H1 (cell line): ENCODE data around the gene PFDN1. TPM values are rescaled to one million over a fixed set of nuclear protein-coding genes. Genes with fewer than 3 reads are reported as not detected.

Source experiments
- CTCF ChIA-PET: fragments of 300-600 bp; sonication (Branson Sonifier 250); formaldehyde crosslinking; loops from one replicate; lab custom pipeline; 2021; ENCODE audit not compliant: partially characterized antibody; lab: Charles Lee
- POLR2A ChIA-PET: fragments of 300-600 bp; sonication (Branson Sonifier 250); formaldehyde crosslinking; loops from one replicate; lab custom pipeline; 2021; ENCODE audit warnings: inconsistent platforms; ENCODE audit not compliant: partially characterized antibody; lab: Charles Lee
- DNase-seq, 2 experiments: peaks; one replicate each; pipeline versions ENCODE4 v3.0.0 to v3.0.0-alpha.2; 2010 to 2022; ENCODE audit warnings: low spot score in 2 of 2, low read depth in 1 of 2, mixed read lengths in 1 of 2
- FAIRE-seq: peaks from 2 replicates; lab custom pipeline; 2011; peaks lifted over from hg19 to GRCh38; lab: Jason Lieb, UNC
- H2AFZ ChIP-seq: 2 replicates; pipeline ENCODE4 v1.8.1; 2012; ENCODE audit warnings: low read length, inconsistent platforms
- H2AK5ac ChIP-seq: 2 replicates; pipeline ENCODE4 v1.6.1; 2013; ENCODE audit warnings: low read depth, low read length
- H2BK120ac ChIP-seq: replicated peaks from 2 replicates; pipeline ENCODE3; 2013; ENCODE audit warnings: low read depth, low read length, inconsistent platforms
- H2BK12ac ChIP-seq: 2 replicates; pipeline ENCODE4 v1.6.1; 2013; ENCODE audit warnings: low read depth, low read length
- H2BK15ac ChIP-seq: 2 replicates; pipeline ENCODE4 v1.6.1; 2013; ENCODE audit warnings: low read length
- H2BK20ac ChIP-seq: 2 replicates; pipeline ENCODE4 v1.6.1; 2013; ENCODE audit warnings: low read length
- H2BK5ac ChIP-seq: 2 replicates; pipeline ENCODE4 v1.6.1; 2013; ENCODE audit warnings: low read depth, low read length
- H3K14ac ChIP-seq: 2 replicates; pipeline ENCODE4 v1.6.1; 2013; ENCODE audit warnings: inconsistent platforms; ENCODE audit not compliant: insufficient read length
- H3K18ac ChIP-seq: 2 replicates; pipeline ENCODE4 v1.6.1; 2013; ENCODE audit warnings: low read length; ENCODE audit errors: extremely low read depth
- H3K23ac ChIP-seq: 2 replicates; pipeline ENCODE4 v1.6.1; 2013; ENCODE audit warnings: inconsistent platforms; ENCODE audit not compliant: insufficient read length
- H3K23me2 ChIP-seq: 2 replicates; pipeline ENCODE4 v1.6.1; 2013; ENCODE audit warnings: low read depth, low read length
- H3K27ac ChIP-seq: 2 replicates; pipeline ENCODE4 v1.6.1; 2011; ENCODE audit warnings: low read depth, low read length, inconsistent platforms
- H3K27me3 ChIP-seq, 4 experiments: replicated peaks in 1 of 4; 1 replicate in 1 of 4; 2 replicates in 3 of 4; pipeline versions ENCODE4 v1.6.1 to v1.8.1; 2011 to 2013; ENCODE audit warnings: low read length in 3 of 4, mild to moderate bottlenecking in 3 of 4, inconsistent platforms in 2 of 4, mixed read lengths in 2 of 4, moderate library complexity in 1 of 4; ENCODE audit not compliant: control insufficient read depth in 3 of 4, insufficient read depth in 3 of 4; ENCODE audit errors: extremely low read depth in 1 of 4
- H3K36me3 ChIP-seq, 4 experiments: 2 replicates each; pipeline versions ENCODE4 v1.6.1 to v1.8.1; 2011 to 2013; ENCODE audit warnings: mild to moderate bottlenecking in 4 of 4, low read length in 3 of 4, moderate library complexity in 2 of 4, control low read depth in 1 of 4, inconsistent platforms in 1 of 4; ENCODE audit not compliant: insufficient read depth in 4 of 4, control insufficient read depth in 2 of 4
- H3K4ac ChIP-seq: replicated peaks from 2 replicates; pipeline ENCODE3; 2013; ENCODE audit warnings: low read length, low read depth, mixed read lengths, inconsistent platforms; ENCODE audit not compliant: insufficient read length
- H3K4me1 ChIP-seq, 4 experiments: replicated peaks in 1 of 4; 1 replicate in 1 of 4; 2 replicates in 3 of 4; pipeline versions ENCODE4 v1.6.1 to v1.8.1; 2011 to 2013; ENCODE audit warnings: low read length in 3 of 4, inconsistent platforms in 2 of 4, mixed read lengths in 1 of 4; ENCODE audit not compliant: insufficient read depth in 4 of 4, control insufficient read depth in 3 of 4
- H3K4me2 ChIP-seq, 2 experiments: 2 replicates each; pipeline versions ENCODE4 v1.6.1 to v1.8.1; 2011 to 2013; ENCODE audit warnings: low read depth in 2 of 2, low read length in 2 of 2, control low read depth in 1 of 2, inconsistent platforms in 1 of 2, mild to moderate bottlenecking in 1 of 2; ENCODE audit not compliant: insufficient read depth in 1 of 2
- H3K4me3 ChIP-seq, 4 experiments: fragments of 200-600, 300-600 bp in 1 of 4; sonication (generic), shearing (Covaris generic), sonication (Bioruptor Twin) in 1 of 4; 2 replicates each; pipeline versions ENCODE4 v1.5.1 to v1.8.1; 2011 to 2016; ENCODE audit warnings: low read length in 4 of 4, low read depth in 3 of 4, control low read depth in 2 of 4, inconsistent platforms in 2 of 4, mild to moderate bottlenecking in 2 of 4, mixed read lengths in 1 of 4, moderate library complexity in 1 of 4; ENCODE audit not compliant: insufficient read depth in 2 of 4; ENCODE audit errors: extremely low read depth in 1 of 4
- H3K56ac ChIP-seq: replicated peaks from 2 replicates; pipeline ENCODE3; 2013; ENCODE audit warnings: low read depth, mild to moderate bottlenecking, mixed read lengths, low read length, inconsistent platforms; ENCODE audit not compliant: insufficient read length
- H3K79me1 ChIP-seq: 2 replicates; pipeline ENCODE4 v1.6.1; 2013; ENCODE audit warnings: low read depth, low read length, control low read depth
- H3K79me2 ChIP-seq, 2 experiments: 2 replicates each; pipeline versions ENCODE4 v1.6.1 to v1.8.1; 2012 to 2013; ENCODE audit warnings: low read length in 2 of 2, mild to moderate bottlenecking in 2 of 2, inconsistent platforms in 1 of 2; ENCODE audit not compliant: insufficient read depth in 2 of 2, control insufficient read depth in 1 of 2
- H3K9ac ChIP-seq, 4 experiments: replicated peaks in 1 of 4; 1 replicate in 1 of 4; 2 replicates in 3 of 4; pipeline versions ENCODE4 v1.6.1 to v1.8.1; 2011 to 2013; ENCODE audit warnings: low read depth in 3 of 4, low read length in 3 of 4, control low read depth in 2 of 4, mild to moderate bottlenecking in 2 of 4, moderate library complexity in 2 of 4, inconsistent platforms in 1 of 4; ENCODE audit errors: extremely low read depth in 1 of 4
- H3K9me3 ChIP-seq, 2 experiments: 2 replicates each; pipeline versions ENCODE4 v1.6.1 to v1.8.1; 2012 to 2013; ENCODE audit warnings: mild to moderate bottlenecking in 2 of 2, moderate library complexity in 2 of 2, control low read depth in 1 of 2, inconsistent platforms in 1 of 2, low read depth in 1 of 2, low read length in 1 of 2, mixed read lengths in 1 of 2; ENCODE audit not compliant: insufficient read depth in 2 of 2
- H4K20me1 ChIP-seq, 2 experiments: replicated peaks in 1 of 2; 2 replicates each; pipeline versions ENCODE3 to v1.8.1; 2011 to 2013; ENCODE audit warnings: inconsistent platforms in 2 of 2, low read length in 2 of 2, mild to moderate bottlenecking in 1 of 2; ENCODE audit not compliant: insufficient read depth in 2 of 2, control insufficient read depth in 1 of 2
- H4K5ac ChIP-seq: 2 replicates; pipeline ENCODE4 v1.6.1; 2013; ENCODE audit warnings: low read length, low read depth, mixed read lengths, inconsistent platforms; ENCODE audit not compliant: insufficient read length
- H4K8ac ChIP-seq: 2 replicates; pipeline ENCODE4 v1.8.0; 2013; ENCODE audit warnings: mild to moderate bottlenecking, moderate library complexity, low read length, inconsistent platforms; ENCODE audit not compliant: insufficient read depth; ENCODE audit errors: extremely low read depth
- H4K91ac ChIP-seq: replicated peaks from 2 replicates; pipeline ENCODE3; 2013; ENCODE audit warnings: low read length, mixed read lengths, inconsistent platforms; ENCODE audit not compliant: insufficient read length
- CEBPB ChIP-seq: IDR thresholded peaks from 2 replicates; pipeline ENCODE4 v1.6.1; 2012; ENCODE audit warnings: low read depth, low read length
- JUN ChIP-seq: IDR thresholded peaks from 2 replicates; pipeline ENCODE4 v1.6.1; 2011; ENCODE audit warnings: low read depth, mild to moderate bottlenecking, improper control_type of control experiment, low read length
- WGBS, 2 experiments: shearing (Covaris generic) in 1 of 2; methylation state at CpG; one replicate each; pipeline versions ENCODE4 v1.1.6 to v1.1.7; 2013 to 2015; ENCODE audit warnings: low lambda C conversion rate in 2 of 2, mixed read lengths in 2 of 2, inconsistent platforms in 1 of 2, low coverage in 1 of 2, missing lambda C conversion rate in 1 of 2; ENCODE audit not compliant: insufficient replicate concordance in 2 of 2, insufficient coverage in 1 of 2, insufficient read length in 1 of 2; ENCODE audit errors: extremely low coverage in 1 of 2, missing lambda C conversion rate in 1 of 2; 5-methylcytosine and 5-hydroxymethylcytosine counted together
- polyA plus RNA-seq, 7 experiments: library from polyadenylated mRNA; depleted of rRNA in 3 of 7; stranded (reverse) in 5 of 7; unstranded in 2 of 7; fragments of >200 nt in 5 of 7; fragments of 200-250 nt in 2 of 7; gene quantifications; 1 replicate in 5 of 7; 2 replicates in 1 of 7; 4 replicates in 1 of 7; pipeline versions ENCODE4 v1.2.1 to v1.2.3, GENCODE V29; 2011 to 2013; ENCODE audit warnings: missing spikeins in 2 of 7, mixed read lengths in 2 of 7
- total RNA-seq: library from RNA; stranded (reverse); fragmentation: NEBNext Ultra II Directional; extraction: Animal tissue kit (Norgen Biotek cat#: 25700); gene quantifications from 2 replicates; pipeline ENCODE4 v1.2.1, GENCODE V29; 2021

PFDN1 gene
- total and polyA plus RNA-seq, 2 of the 8 experiments (the other 6 are each of a cell fraction or from before 2014, with no cell fraction given): 53.0 to 89.6 TPM

- H2AFZ ChIP-seq: no peak overlapping the region
- no peak overlapping the region for H3K4me3 ChIP-seq
- H3K36me3 ChIP-seq: no peaks in the 10 kb centered on the region
- H3K14ac ChIP-seq: no peak overlapping the region
- no peak overlapping the region for H2BK120ac ChIP-seq
- 94% methylated on average over 2 of the region's 2 CpGs; no CpG with 5 or more reads in 1 of the 2 experiments for WGBS, 2 experiments
- no peaks in the 10 kb centered on the region for H3K23me2 ChIP-seq
- peaks cover 0 to 2% (median 0%) of the 10 kb centered on the region in 4 experiments; a peak in 3 of 7 replicates for H3K4me1 ChIP-seq
- no peak overlapping the region for H3K56ac ChIP-seq
- no peak overlapping the region for H3K18ac ChIP-seq
- no peak overlapping the region for H2BK20ac ChIP-seq
- H3K27ac ChIP-seq: no peak overlapping the region
- H2BK5ac ChIP-seq: no peak overlapping the region
- H3K79me1 ChIP-seq: peaks cover 5% of the 10 kb centered on the region; the same call in 1 of the 2 replicates
- DNase-seq (no peak), FAIRE-seq (no peak)
- H3K9ac ChIP-seq: no peak overlapping the region; a peak in 1 of 7 replicates
- no peak overlapping the region for H4K8ac ChIP-seq
- no peak overlapping the region for H2BK15ac ChIP-seq
- H4K91ac ChIP-seq: no peak overlapping the region
- H4K20me1 ChIP-seq: peaks cover 0 to 2% of the 10 kb centered on the region in 2 experiments
- H2BK12ac ChIP-seq: no peak overlapping the region; the same call in 1 of the 2 replicates
- H3K4me2 ChIP-seq: no peak overlapping the region
- H3K4ac ChIP-seq: no peak overlapping the region
- TF ChIP-seq CEBPB (peak; percentile 64; the same call in 1 of the 2 replicates), JUN (no peak)
- no peak overlapping the region for H3K23ac ChIP-seq
- H3K9me3 ChIP-seq: no peaks in the 10 kb centered on the region; a peak in 1 of 4 replicates
- H3K79me2 ChIP-seq: 0 out of 4 replicates have a peak, but pooled peaks cover 0 to 16% of the 10 kb centered on the region in 2 experiments
- H3K27me3 ChIP-seq: no peaks in the 10 kb centered on the region
- H4K5ac ChIP-seq: no peak overlapping the region
- CTCF ChIA-PET: interaction anchor here (0.6 to 25.9 kb wide), 5 partner anchors 17 to 113 kb away, joined by 3 to 676 read pairs (median 8); partner anchors contain the start of gene HBEGF
- POLR2A ChIA-PET: interaction anchor here (0.8 to 4.4 kb wide), 3 partner anchors 9 to 86 kb away, joined by 3 to 15 read pairs (median 4); partner anchors contain the start of gene HBEGF
- H2AK5ac ChIP-seq: peak overlapping the region; percentile 65; the same call in 1 of the 2 replicates
Measured at GRCh38 chr5:140259500-140259899, 43.4 kb downstream of the PFDN1 start.
